OCI-LY3 (cell line): ENCODE data around the gene NRXN2.

Experiments
- H2AFZ ChIP-seq: fragments of 200-600, 300-600 bp; shearing (Covaris generic); 2 replicates; pipeline ENCODE4 v1.6.0; 2014; ENCODE audit warnings: antibody characterized with exemption, low read depth, low read length
- H3K27ac ChIP-seq: fragments of 200-600, 300-600 bp; sonication (generic); 2 replicates; pipeline ENCODE4 v1.5.1; 2014; ENCODE audit warnings: mild to moderate bottlenecking, low read length, moderate library complexity, mixed read lengths
- H3K27me3 ChIP-seq: fragments of 200-600, 300-600 bp; sonication (generic); 2 replicates; pipeline ENCODE4 v1.6.1; 2014; ENCODE audit warnings: low read depth, low read length, mixed read lengths
- H3K36me3 ChIP-seq: fragments of 200-600, 300-600 bp; sonication (generic); replicated peaks from 2 replicates; pipeline ENCODE3; 2014; ENCODE audit warnings: low read depth, low read length, mixed read lengths
- H3K4me1 ChIP-seq: fragments of 300-600, 200-600 bp; sonication (generic); 2 replicates; pipeline ENCODE4 v1.6.1; 2014; ENCODE audit warnings: low read length, mixed read lengths
- H3K4me2 ChIP-seq: fragments of 200-600, 300-600 bp; sonication (generic); 2 replicates; pipeline ENCODE4 v1.6.1; 2014; ENCODE audit warnings: low read length, mixed read lengths
- H3K4me3 ChIP-seq: fragments of 300-600, 200-600 bp; sonication (generic); 2 replicates; pipeline ENCODE4 v1.5.1; 2014; ENCODE audit warnings: antibody characterized with exemption, mild to moderate bottlenecking, low read length, moderate library complexity
- H3K79me2 ChIP-seq: fragments of 300-600, 200-600 bp; shearing (Covaris generic); 2 replicates; pipeline ENCODE4 v1.6.1; 2014; ENCODE audit warnings: mild to moderate bottlenecking, low read length, mixed read lengths
- H3K9ac ChIP-seq: fragments of 300-600, 200-600 bp; shearing (Covaris generic); 2 replicates; pipeline ENCODE4 v1.6.0; 2014; ENCODE audit warnings: mild to moderate bottlenecking, low read length, moderate library complexity
- H3K9me3 ChIP-seq: fragments of 200-600, 300-600 bp; shearing (Covaris generic); 2 replicates; pipeline ENCODE4 v1.6.1; 2014; ENCODE audit warnings: low read length, mixed read lengths; ENCODE audit not compliant: insufficient read depth
- H4K20me1 ChIP-seq: fragments of 200-600, 300-600 bp; sonication (generic); 2 replicates; pipeline ENCODE4 v1.6.1; 2016; ENCODE audit warnings: low read length, mixed read lengths; ENCODE audit not compliant: insufficient read depth
- CTCF ChIP-seq: fragments of 200-600, 300-600 bp; sonication (generic); IDR thresholded peaks from 2 replicates; pipeline ENCODE4 v1.5.1; 2014; ENCODE audit warnings: antibody characterized with exemption, low read length, low read depth
- EZH2phosphoT487 ChIP-seq: fragments of 200-600 bp; shearing (Covaris generic); IDR thresholded peaks from 2 replicates; pipeline ENCODE4 v1.6.1; 2018; ENCODE audit warnings: antibody characterized with exemption, mixed run types, low read depth

The NRXN2 gene

DNA sequence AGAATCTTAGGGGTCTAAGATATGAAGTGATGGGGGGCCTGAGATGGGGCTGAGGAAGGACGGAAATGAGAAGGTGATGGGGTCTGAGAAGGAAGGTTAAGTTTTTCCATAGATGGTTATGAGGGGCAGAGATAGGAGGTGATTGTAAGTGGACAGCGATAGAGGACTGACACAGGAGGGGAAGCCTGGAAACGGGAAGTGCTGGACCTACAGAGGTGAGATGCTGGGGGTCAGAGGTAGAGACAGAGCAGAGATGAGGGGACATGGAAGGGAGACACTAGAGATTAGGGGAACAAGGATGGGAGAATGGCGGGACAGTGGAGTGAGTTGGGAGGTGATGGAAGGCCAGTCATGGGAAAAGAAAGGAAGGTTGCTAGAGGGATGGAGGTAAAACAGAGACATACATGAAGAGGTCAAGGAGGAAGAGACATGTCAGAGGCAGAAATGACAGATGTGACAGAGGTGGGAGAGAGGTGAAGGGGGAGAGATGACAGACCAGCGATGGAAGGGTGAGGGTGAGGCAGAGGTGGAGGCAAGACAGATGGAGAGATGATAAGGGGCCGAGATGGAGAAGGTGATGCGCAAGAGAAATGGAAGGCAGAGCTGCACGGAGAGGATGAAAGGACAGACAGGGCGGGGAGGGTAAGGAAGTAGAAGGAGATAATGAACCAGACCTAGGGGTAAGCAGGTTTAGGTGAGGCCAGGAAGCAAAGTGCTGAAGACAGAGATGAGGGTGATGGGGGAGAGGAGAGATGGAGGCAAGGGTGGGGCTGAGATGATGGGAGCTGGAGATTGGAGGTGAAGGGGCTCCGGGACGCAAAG is 81.2 kb downstream of the NRXN2 start:
- Histone ChIP-seq H3K4me2 (no peak overlapping the region), H3K9ac (no peak overlapping the region), H3K36me3 (no peaks in the 10 kb centered on the region), H2AFZ (no peak overlapping the region), H4K20me1 (no peaks in the 10 kb centered on the region), H3K27ac (no peak overlapping the region), H3K27me3 (peaks cover 8% of the 10 kb centered on the region), H3K79me2 (no peaks in the 10 kb centered on the region), H3K4me1 (no peaks in the 10 kb centered on the region), H3K4me3 (no peak overlapping the region), H3K9me3 (no peaks in the 10 kb centered on the region)
- TF ChIP-seq EZH2phosphoT487 (no peak), CTCF (no peak)

DNA sequence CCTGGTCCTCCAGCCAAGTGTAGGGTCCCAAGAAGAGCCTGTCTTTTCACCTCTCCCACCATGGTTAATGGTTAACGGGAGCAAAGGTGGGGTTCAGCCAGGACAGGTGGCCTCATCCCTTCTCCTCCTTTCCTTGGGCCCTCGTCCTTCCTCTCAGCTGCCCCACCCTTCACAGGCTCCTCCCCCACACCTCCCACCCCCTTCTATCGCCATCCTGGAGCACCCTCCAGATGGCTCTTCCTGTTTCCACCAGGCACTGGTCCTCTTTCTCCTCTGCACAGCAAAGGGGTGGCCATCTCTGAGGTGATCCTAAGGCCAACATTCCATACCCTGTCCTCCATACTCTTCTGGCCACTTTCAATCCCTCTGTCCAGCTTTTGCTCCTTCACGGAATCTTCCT is 83.1 kb downstream of the NRXN2 start:
- H3K4me2 ChIP-seq, result no peak overlapping the region
- no peak for TF ChIP-seq EZH2phosphoT487
- no peak for TF ChIP-seq CTCF
- no peaks in the 10 kb centered on the region for H4K20me1 ChIP-seq
- no peak overlapping the region for H3K27ac ChIP-seq
- no peak overlapping the region for H2AFZ ChIP-seq
- H3K4me3 ChIP-seq, result no peak overlapping the region
- H3K9ac ChIP-seq, result no peak overlapping the region
- H3K36me3 ChIP-seq, result no peaks in the 10 kb centered on the region
- peaks cover 8% of the 10 kb centered on the region for H3K27me3 ChIP-seq
- no peaks in the 10 kb centered on the region for H3K4me1 ChIP-seq
- no peaks in the 10 kb centered on the region for H3K79me2 ChIP-seq
- no peaks in the 10 kb centered on the region for H3K9me3 ChIP-seq

GRCh38 chr11:64638829-64639228 is 84.2 kb downstream of the NRXN2 start:
- H3K27me3 ChIP-seq, result peaks cover under 1% of the 10 kb centered on the region; the same call in 1 of the 2 replicates
- H3K27ac ChIP-seq, result no peak overlapping the region
- TF ChIP-seq CTCF (no peak), EZH2phosphoT487 (no peak)
- H3K4me3 ChIP-seq, result no peak overlapping the region
- no peaks in the 10 kb centered on the region for H3K4me1 ChIP-seq
- no peak overlapping the region for H3K4me2 ChIP-seq
- no peaks in the 10 kb centered on the region for H4K20me1 ChIP-seq
- H3K79me2 ChIP-seq, result no peaks in the 10 kb centered on the region
- no peak overlapping the region for H2AFZ ChIP-seq
- H3K9ac ChIP-seq, result no peak overlapping the region
- H3K9me3 ChIP-seq, result no peaks in the 10 kb centered on the region
- no peaks in the 10 kb centered on the region for H3K36me3 ChIP-seq

DNA sequence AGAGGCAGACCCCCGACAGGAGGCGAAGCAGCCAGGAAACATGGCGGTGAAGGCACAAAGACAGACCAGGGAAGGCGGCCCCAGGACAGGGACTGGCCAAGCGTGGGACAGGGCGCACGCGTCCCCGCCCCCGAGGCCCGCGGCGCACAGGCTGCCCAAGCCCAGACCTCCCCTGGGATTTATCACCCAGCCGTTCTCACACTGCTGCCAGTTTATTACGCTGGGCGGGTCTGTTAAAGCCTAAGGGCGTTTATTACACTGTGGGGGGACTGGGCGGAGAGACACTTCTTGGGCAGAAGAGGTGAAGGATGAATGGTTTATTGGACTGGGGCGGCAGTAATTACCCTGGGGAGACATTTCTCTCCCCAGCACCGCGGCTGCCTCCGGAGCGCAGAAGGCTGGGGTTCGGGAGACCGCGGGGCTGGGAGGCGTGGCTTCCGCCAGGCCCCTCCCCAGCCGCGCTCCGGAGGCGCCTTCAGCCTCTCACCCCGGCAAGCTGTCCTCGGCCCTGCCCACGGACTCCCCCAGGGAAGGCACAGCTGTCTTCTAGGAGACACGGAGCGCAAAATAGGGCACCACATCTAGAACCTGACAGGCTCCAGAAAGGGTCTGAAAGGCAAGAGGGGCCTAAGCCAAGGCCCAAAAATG is 84.9 kb downstream of the NRXN2 start:
- TF ChIP-seq EZH2phosphoT487 (no peak), CTCF (no peak)
- Histone ChIP-seq H2AFZ (no peak overlapping the region), H3K27ac (no peak overlapping the region), H3K27me3 (no peaks in the 10 kb centered on the region), H4K20me1 (no peaks in the 10 kb centered on the region), H3K9me3 (no peaks in the 10 kb centered on the region), H3K9ac (no peak overlapping the region), H3K4me3 (no peak overlapping the region), H3K4me1 (no peaks in the 10 kb centered on the region), H3K4me2 (no peak overlapping the region), H3K36me3 (no peaks in the 10 kb centered on the region), H3K79me2 (no peaks in the 10 kb centered on the region)
